ENCODE measurements around the gene OR1F1. TPM values are rescaled to one million over a fixed set of nuclear protein-coding genes. Genes with fewer than 3 reads are reported as not detected.

Gene OR1F1
- total and polyA plus RNA-seq, 9 of the 15 experiments (the other 6 are each of a cell fraction or from before 2014, with no cell fraction given) = 0.15 to 0.61 (median 0.35) TPM; not detected in 3

GRCh38 chr16:3164121-3164991 lies 23.6 kb upstream of the OR1F1 start:
- Histone ChIP-seq H3K36me3 (ENCODE audit: control insufficient read depth, insufficient read depth, low read length) (no peaks in the 10 kb centered on the region), H4K20me1 (replicated peaks; ENCODE audit: control insufficient read depth, insufficient read depth, low read length) (no peaks in the 10 kb centered on the region), H3K9me1 (ENCODE audit: control insufficient read depth, insufficient read depth, low read length) (no peaks in the 10 kb centered on the region), H3K4me3 (no peak overlapping the region), H3K79me2 (ENCODE audit: control insufficient read depth, insufficient read depth, low read length) (no peaks in the 10 kb centered on the region), H3K9ac (ENCODE audit: insufficient read depth in 1 of 2, low read depth in 2 of 2, low read length in 2 of 2) (peak overlapping the region in 1 of 2 experiments; percentile 10; a peak in 1 of 4 replicates), H3K27ac (ENCODE audit: extremely low read depth, low read depth, low read length) (peak overlapping the region; percentile 69; the same call in 2 of the 3 replicates), H3K4me1 (replicated peaks in 1 of 2; ENCODE audit: control insufficient read depth in 2 of 2, insufficient read depth in 2 of 2, low read length in 2 of 2) (peaks cover 22 to 43% of the 10 kb centered on the region in 2 experiments; a peak in 4 of 5 replicates), H3K9me3 (replicated peaks; ENCODE audit: control insufficient read depth, insufficient read depth, low read depth, low read length) (no peaks in the 10 kb centered on the region), H2AFZ (ENCODE audit: low read depth, low read length) (peak overlapping the region; percentile 89), H3K4me2 (ENCODE audit: insufficient read depth, low read length) (0 out of 2 replicates have a peak overlapping the region, but pooled peaks have one; percentile 3), H3K27me3 (ENCODE audit: control insufficient read depth in 2 of 2, insufficient read depth in 2 of 2, low read length in 2 of 2) (no peaks in the 10 kb centered on the region)
- FAIRE-seq = no peak
- ChIA-PET CTCF (ENCODE audit: low intra/inter-chr PET ratio) (interaction anchor here (0.6 kb wide), 1 partner anchor 488 kb away, joined by 3 read pairs; no protein-coding TSS in a partner anchor), POLR2A (no interaction called here)
- intact Hi-C loops (cut with micrococcal nuclease) = no loop called here
- in situ Hi-C loops (cut with MboI) = no loop called here
- WGBS (ENCODE audit: insufficient coverage, low coverage, missing lambda C conversion rate) = 83% methylated on average over 33 of the region's 37 CpGs
- TF ChIP-seq MYBL2 (IDR thresholded peaks at IDR 0.05; ENCODE audit: low read depth) (peak; percentile 6; the same call in 1 of the 2 replicates), MYBL2 (CRISPR knock-in tag; IDR thresholded peaks at IDR 0.05; ENCODE audit: borderline replicate concordance) (no peak), MLLT1 (IDR thresholded peaks at IDR 0.05) (peak in 1 of 2 experiments; percentile 89; a peak in 2 of 4 replicates), HNRNPK (IDR thresholded peaks at IDR 0.05; ENCODE audit: low read depth, low read length, poor library complexity, severe bottlenecking) (no peak), TBP (optimal IDR thresholded peaks at IDR 0.05; ENCODE audit: low read depth, low read length) (peak; percentile 36)
- DNase-seq (ENCODE audit: extremely low read depth in 1 of 4, low spot score in 3 of 4) = no peak
- no peak for ATAC-seq
- no TSS peak for BruUV-seq (replicated peaks)
